ENCODE results near the gene SAPCD1.

The SAPCD1 gene

DNA sequence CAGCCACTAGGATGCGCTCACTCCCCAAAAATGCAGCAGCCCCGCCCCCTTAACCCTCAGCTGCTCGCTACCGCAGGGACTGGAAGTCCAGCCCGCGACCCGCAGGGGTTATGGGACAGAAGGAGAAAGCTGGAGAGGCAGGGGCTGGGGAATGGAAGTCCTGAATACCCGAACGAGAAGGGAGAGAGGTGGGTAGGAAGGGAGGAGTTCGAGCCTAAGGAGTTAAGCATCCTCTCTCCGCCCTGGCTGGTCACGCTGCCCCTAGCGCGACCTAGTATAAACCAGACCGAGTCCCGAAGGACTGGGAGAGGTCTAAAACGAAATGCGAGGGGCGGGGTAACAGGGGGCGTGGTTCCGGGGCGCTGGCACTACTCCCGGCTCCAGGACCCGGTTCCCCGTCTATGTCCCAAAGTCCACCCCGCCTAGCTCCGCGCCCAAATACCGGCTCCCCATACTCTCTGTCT lies 32.9 kb upstream of the SAPCD1 start:
- DNase-seq = peak; percentile 87 to 89

DNA sequence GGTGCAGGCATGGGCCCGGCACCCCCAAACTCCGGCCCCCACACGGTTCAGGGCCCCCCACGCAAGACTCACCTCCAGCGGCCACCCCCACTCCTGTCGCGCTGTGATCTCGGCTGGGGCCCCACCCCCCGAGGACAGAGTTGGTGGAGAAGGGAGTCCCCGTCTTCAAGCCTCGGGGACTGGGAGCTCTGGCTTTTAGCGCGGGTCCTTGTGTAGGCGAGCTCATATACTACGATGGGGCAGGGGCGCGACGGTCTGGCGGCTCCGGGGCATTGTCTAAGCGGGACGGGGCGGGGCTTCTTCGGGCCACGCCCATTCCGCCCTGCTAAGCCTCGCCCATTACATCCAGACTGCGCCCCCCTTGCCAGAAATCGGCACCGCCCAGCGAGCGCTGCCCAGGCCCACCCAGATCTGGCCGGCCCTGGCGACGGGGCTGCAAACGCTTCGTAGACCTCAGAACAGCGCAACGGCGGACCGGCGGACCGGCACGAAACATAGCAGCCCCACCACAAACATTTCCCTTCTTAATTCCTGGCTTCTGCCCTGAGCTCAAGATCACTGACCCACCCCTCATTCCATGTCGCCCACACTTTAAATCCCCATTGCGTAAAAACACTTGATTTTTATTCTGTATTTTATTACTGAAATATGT lies 32.4 kb upstream of the SAPCD1 start:
- DNase-seq = peak; percentile 59 to 70

DNA sequence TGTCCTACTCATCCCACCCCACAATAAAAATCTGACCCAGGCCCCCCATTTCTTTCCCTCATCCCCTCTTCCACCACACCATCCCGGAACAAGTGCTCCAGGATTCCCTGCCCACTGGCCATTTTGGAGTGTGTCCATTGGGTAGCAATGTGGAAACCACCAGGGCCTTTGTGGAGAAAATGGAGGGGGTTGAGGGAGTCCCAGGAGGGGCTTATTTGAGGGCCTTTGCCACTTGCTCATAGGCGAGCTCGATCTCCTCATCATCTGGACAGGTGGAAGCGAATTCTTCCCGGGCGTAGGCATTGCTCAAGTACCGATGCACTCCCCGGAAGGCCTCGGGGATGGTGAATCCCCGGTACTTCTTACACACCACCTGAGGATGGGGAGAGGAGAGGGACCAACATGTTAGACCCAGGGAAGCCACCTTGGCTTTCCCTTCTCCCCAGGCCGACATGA lies 31.8 kb upstream of the SAPCD1 start:
- DNase-seq = no peak

DNA sequence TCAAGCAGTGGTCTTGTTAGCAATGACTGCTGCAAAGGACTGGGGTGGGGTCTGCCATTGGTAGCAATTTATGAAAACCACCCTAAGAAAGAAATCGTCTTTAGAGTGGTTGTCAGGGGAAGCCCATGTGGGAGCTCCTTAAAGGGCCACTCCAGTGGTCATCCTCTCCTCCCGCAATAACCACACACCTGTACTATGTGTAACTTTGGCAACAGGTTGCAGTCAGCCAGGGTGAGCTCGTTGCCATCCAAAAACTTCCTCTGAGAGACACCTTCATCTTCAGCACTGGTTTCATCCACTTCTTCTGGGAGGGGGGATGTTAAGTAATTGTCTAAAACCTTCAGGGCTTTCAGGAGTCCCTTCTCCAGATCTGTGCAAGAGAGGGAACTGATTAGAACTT lies 30.4 kb upstream of the SAPCD1 start:
- no peak for DNase-seq

DNA sequence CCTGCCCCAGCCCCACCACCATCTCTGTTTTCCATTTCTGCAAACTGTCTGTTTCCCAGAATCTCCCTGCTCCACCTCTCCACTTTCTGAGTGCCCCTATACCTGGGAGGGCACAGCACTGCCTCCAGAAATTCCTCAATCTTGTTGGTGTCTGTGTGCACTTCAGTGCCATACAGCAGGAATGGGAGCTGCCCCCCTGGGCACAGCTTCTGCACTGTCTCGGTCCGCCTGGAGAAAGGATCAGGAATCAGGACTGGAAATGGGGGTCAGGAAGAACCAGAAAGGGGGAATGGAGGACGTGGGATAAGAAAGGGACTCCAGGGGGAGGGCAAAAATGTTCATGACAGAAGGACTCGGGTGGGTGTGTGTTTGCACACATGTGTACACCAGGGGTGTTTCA lies 28.7 kb upstream of the SAPCD1 start:
- no peak for DNase-seq

DNA sequence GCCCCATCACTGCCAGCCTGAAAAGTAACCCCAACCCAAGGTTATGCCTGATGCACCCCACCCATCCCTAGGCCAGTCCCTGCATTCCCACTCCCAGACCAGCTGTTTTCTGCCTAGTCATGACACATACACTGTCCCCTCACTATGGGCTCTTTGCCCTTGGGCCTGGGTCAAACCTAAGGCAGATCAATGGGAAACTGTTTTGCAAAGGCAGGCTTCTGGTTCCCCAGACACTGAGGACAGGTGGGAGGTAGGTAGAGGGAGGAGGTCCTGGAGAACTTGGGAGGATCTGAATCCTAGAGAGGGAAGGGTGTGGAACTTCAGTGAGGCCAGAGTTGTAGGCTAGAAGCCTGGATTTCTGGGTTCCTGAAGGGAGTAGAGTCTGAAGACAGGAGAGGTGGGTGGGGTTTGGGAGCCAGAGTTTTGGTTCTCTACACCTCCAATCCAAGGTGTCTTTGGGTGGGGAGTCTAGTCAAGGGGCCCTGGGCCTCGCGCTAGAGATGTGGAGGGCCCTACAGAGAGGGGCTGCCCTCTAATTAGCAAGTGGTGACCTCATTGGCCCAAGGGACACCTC lies 28.1 kb upstream of the SAPCD1 start:
- DNase-seq = no peak

DNA sequence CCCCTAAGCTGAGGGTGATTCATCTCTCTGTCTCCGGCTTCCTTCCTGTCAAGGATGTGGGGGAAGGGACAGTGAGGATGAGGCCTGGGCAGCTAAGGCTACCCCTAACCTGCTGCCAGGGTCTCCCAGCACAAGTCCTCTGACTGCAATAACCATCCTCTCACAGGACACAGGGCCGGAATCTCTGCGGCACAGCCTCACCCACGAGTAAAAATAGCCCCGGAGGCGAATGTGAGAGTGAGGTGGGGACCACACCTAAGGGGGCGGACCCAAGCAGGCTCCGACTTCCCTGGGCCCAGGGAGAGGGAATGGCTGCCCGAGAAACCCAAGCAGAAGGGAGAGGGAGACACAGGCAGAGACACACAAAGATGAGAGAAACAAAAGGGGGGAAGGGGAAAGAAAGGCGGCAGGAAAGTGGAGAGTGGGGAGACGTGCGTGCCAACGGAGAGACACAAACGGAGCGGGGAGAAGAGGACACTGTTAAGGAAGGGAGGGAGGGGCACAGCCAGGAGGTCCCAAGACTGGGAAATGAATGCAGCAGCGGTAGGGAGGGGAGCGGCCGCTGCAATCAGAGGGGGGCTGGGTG lies 27.5 kb upstream of the SAPCD1 start:
- peak; percentile 67 to 69 for DNase-seq

DNA sequence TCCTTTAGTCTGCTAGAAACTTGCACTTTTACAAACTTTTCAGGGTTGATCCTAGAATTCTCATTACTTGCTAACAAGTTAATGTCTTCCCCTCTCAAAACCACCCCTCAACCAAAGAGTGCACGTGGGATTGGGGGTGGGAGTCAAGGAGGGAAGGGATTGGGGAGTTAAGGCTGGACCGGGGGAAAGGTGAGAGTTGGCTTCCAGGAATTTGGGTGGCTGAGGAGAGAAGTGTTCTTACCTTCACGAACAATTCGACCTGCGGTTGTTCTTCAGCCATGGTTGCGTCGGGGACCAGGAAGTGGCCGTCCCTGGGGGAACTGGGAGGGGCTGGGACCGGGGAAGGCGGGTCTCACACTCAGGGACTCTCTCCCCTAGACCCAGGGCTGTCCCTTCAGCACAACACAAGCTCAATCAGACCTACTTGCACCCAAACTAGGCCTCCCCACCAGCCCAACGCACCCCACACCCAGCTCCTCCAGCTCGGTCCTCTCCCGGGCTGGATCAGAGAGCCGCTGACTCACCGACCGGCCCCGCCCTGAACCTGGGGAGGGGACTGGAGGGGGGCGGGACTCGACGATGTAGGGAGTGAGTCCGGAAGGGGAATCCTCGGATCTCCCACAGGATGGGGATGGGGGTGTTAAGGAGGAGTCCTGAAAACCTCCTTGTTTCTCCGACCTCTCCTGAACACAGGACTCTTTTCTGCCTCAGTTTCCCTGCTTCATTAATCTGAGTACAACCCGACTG lies 26.3 kb upstream of the SAPCD1 start, which contains the start of gene CLIC1:
Gene CLIC1 (minus strand): TSS at position 510 of the 747 bp plus-strand sequence. CDS start 230 bp downstream, at position 280.
- DNase-seq = peak; percentile 78 to 79

DNA sequence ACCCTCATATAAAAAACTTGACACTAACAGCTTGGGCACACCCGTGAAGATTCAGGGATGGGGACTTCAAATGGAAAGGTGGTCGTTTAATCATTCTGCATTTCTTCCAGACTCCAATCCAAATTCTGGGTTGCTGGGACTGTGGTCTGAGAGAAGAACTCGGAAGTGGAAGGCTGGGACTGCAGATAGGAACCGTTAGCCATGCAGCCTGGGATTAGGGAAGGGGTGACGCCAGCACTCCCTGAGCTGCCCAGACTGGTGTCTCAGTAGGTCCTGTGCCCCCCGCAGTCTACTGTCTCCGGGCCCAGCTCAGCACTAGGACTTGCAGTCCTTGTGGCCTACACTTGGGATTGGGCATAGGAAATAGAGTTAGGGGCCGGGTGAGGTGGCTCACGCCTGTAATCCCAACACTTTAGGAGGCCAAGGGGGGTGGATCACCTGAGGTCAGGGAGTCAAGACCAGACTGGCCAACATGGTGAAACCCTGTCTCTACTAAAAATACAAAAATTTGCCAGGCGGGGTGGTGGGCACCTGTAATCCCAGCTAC lies 25.6 kb upstream of the SAPCD1 start:
- DNase-seq = peak; percentile 11 to 25

DNA sequence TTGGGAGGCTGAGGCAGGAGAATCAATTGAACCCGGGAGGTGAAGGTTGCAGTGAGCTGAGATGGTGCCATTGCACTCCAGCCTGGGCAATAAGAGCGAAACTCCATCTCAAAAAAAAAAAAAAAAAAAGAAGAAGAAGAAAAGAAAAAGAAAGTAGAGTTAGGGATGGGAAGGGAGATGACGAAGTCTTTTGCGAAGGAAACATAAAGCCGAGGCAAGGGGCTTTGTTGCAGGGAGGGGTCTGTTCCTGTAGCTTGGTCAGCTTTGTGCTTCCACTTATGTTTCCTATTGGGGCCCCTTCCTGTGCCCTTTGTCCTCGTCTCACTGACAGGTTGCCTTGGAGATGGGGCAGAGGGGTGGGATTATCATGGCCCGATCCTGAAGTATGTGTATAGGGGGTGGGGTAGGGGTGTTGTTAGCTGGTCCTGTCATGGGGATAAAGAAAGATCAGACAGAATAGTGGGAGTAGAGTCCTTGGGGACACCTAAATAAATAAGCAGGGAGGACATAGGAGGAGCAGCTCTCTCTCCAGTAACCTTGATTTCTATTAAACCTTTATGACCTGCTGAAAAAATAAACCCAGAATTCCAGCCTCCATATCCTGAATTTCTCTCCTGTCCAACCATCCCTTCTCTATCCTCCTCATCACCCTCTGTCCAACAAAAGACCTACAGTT lies 25.0 kb upstream of the SAPCD1 start:
- DNase-seq = peak; percentile 31 to 53

DNA sequence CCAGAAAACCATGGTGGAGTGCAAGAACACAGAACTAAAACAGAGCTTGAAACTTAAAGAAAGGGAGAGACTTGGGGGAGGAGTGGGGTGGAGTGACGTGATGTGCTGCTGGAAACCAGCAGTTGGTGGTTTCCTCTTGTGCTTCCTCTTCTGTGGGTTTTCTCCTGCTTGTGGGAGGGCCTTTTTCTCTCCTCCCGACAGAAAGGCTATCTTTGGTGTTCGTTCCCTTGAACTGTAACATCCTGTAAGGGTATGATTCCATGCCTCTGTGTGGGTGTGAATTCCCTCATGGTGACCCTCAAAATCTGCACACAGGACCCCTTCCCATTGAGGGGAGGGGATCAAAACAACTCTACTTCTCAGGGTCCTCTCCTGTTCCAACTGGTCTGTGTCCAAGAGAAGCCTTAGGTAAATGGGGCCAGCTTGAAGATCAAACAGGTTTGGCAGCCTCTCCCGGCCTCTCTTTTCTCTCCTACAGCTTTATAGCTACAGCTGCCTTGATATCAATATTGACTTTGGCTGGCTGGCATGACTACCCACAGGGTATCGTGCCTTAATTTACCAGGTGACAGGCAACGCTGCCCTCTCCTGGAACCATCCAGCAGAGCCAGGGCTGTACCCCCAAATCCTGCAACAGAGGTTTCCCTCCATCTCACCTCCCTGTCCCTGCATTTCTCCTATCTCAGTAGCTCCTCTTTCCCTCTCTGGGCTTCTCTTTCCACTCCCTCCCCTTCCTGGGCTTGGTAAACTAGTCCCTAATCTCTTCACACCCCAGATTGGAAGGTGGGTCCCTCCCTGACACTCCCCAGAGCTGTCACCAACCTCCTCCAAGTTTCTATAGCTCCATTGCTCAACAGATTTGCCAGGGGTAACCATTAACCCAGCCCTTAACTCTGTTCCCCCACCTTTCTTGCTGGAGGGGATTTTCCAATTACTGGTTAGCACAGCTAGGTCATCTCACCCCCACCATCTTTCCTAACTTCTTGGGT lies 24.2 kb upstream of the SAPCD1 start:
- peak; percentile 90 to 91 for DNase-seq

DNA sequence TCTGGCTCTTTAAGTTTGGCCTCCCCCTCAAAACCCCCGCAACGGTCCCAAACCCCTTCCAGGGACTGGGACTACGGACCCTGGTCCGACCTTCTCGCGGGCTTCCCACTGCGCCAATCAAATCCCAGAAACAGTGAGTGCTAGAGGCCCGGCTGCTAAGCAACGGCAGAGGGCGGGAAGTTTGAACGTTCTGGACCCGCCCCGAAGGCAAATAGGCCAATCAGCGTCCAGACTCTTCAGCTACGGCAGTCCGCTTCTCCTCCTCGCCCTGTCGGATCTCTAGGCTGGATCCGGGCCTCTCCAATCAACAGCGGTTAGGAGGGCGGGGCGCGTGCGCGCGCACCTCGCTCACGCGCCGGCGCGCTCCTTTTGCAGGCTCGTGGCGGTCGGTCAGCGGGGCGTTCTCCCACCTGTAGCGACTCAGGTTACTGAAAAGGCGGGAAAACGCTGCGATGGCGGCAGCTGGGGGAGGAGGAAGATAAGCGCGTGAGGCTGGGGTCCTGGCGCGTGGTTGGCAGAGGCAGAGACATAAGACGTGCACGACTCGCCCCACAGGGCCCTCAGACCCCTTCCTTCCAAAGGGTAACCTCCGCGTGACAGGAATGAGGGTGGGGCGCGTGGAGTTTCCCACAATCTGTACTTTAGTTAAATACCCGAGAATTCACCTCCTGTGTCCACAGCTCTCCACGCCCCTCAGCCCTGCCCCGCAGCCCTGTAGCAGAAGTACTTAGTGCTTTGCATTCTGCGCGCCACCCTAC lies 22.6 kb upstream of the SAPCD1 start, which contains the start of gene MSH5:
Gene MSH5 (plus strand): TSS at position 367 of the 758 bp plus-strand sequence. CDS start 462 bp downstream, outside the sequence.
- peak; percentile 99 to 100 for DNase-seq

DNA sequence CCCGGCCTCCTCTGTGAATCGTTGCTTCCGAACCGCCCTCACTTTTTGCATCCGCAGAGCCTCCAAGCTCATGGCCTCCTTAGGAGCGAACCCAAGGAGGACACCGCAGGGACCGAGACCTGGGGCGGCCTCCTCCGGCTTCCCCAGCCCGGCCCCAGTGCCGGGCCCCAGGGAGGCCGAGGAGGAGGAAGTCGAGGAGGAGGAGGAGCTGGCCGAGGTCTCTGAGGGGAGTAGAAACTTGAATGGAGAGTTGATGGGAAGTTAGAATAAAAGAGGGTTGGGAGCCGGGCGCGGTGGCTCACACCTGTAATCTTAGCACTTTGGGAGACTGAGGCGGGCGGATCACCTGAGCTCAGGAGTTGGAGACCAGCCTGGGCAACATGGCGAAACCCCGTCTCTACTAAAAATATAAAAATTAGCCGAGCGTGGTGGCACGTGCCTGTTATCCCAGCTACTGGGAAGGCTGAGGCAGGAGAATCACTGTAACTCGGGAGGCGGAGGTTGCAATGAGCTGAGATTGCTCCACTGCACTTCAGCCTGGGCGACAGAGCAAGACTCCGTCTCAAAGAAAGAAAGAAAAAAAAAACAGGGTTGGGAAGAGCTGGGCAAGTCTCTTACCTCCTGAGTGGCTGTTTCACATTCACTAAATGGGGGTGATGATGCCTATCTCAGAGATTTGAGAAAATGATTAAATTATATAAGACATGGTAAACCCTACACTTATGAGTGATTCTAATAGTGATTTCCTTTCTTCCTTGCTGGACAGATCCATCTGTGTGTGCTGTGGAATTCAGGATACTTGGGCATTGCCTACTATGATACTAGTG lies 21.8 kb upstream of the SAPCD1 start:
- peak; percentile 60 to 66 for DNase-seq

DNA sequence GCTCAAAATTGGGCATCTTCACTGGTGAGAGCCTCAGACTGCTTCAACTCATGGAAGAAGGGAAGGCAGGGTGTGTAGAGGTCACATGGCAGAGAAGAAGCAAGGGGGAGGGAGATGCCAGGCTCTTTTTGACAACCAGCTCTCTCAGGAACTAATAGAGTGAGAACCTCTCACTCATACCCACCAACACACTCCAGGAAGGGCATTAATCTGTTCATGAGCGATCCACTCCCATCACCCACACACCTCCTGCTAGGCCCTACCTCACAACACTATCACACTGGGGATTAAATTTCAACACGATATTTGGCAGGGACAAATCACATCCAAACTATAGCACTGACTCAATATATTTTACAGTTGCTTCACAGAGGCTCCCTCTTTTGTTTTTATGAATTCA lies 20.6 kb upstream of the SAPCD1 start:
- no peak for DNase-seq

DNA sequence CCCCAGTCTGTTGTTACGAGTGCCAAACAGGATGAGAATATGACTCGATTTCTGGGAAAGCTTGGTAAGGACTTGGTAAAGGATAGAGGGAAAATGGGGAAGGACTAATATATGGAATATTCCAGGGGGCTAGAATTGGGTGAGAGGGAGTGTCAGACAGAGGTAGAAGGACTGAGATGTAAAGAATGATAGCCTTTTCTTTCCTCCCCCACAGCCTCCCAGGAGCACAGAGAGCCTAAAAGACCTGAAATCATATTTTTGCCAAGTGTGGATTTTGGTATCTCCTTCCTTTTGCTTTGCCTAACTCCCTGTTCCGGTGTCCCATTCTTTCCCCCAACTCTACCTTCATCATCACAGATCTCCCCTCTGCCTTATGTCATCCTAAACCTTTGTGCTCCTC lies 19.6 kb upstream of the SAPCD1 start:
- DNase-seq = no peak

DNA sequence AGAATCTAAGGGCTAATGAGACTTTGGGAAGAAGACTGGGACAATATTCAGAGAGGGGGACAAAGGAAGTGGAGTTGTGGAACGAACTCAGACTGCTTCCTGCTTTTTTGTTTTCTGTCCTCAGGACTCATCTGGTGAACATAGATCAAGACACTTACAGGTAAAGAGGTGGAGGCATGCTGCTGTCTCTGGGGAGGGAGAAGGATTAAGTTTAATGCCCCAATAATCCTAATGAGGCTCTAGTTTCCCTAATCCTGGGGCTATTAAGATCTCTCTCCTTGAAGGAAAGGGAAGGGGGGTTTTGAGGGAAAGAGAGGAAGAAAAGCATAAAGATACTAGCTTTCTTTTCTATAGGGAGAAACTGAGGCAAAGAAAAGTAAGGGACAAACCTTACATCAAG lies 18.0 kb upstream of the SAPCD1 start:
- DNase-seq = no peak

DNA sequence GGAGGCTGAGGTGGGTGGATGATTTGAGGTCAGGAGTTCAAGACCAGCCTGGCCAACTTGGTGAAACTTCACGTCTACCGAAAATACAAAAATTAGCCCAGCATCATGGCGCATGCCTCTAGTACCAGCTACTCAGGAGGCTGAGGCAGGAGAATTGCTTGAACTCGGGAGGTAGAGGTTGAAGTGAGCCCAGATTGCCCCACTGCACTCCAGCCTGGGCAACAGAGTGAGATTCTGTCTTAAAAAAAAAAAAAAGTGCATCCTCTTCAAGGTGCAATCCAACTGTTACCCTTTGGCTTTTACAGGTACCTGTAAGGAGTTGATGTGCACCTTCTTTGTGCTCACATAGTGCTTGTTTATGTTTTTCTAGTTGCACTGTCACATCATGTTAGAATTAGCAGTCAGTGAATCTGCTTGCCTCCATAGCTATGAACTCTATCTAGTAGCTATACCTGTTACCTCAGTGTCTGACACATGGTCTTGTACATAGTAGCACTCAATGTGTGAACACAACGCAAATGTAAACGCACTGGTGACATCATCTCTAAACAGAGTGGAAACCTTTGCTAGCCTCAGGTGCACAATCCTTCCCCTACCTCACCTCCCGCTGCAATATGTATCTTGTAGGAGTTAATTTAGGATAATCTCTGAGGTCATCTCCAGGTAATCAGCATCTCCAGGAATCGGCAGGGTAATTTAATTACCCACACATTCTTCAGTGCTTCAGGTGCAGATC lies 13.0 kb upstream of the SAPCD1 start:
- no peak for DNase-seq

DNA sequence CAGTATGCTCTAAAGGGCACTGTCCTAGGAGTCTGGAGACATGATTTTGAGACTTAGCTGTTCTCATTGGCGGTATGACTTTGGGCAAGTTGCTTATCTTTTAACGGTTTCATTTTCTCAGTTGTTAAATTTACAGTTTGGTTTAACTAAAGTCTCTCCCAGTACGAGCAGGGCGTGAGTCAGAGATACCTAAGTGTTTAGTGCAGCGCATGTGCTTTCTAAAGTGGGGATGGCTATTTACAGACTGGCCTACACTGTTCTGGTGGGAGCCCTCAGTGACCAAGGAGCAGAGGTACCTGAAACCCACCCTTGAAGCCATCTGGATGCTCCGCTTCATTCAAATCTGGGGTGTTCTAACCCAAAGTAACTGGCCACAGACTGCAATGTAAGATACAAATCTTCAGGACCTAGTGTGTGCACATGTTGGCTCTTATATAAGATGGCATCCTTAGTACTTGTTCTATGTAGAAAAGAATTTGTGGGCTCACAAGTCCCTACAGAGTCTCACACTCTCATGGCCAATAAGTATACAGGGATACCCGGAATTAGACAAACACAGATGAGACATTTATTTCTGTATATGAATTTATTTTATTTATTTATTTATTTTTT lies 11.9 kb upstream of the SAPCD1 start:
- DNase-seq = no peak
